ENCODE results near the gene NTN1. TPM values are rescaled to one million over a fixed set of nuclear protein-coding genes. Genes with fewer than 3 reads are reported as not detected.

Gene NTN1
- total RNA-seq, 1 experiment from 2014 or later = 17.7 TPM

DNA sequence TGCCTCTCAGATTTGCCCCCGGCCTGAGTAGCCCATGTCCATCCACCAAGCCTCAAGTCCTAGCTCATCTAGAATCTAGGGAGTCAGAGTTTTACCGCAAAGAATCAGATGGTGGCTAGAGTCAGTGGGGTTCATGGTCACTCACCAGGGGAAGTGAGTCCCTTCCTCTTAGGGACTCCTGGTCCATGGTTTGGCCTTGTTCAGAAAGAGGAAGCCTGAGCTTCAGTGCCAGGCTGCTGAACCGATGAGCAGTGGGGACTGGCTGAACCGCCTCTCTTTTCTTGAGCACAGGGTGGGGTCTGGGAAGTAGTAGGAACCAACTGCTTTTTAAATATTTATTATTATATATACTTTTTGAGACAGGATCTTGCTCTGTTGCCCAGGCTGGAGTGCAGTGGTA, 160.3 kb downstream of the NTN1 start:
- no peaks in the 10 kb centered on the region for H4K20me1 ChIP-seq (ENCODE audit: insufficient read depth)
- H3K9me3 ChIP-seq (ENCODE audit: insufficient read depth, low read depth) = no peaks in the 10 kb centered on the region
- H3K4me1 ChIP-seq (replicated peaks; ENCODE audit: insufficient read depth) = no peaks in the 10 kb centered on the region
- intact Hi-C loops (cut with micrococcal nuclease; ENCODE audit: unreplicated experiment) = no loop called here
- POLR2A ChIA-PET (ENCODE audit: unreplicated experiment) = no interaction called here
- no peaks in the 10 kb centered on the region for H3K79me2 ChIP-seq (ENCODE audit: low read depth)
- CTCF ChIA-PET = no interaction called here
- no TSS peak for BruUV-seq (replicated peaks)
- no peak overlapping the region for H2AFZ ChIP-seq
- no peaks in the 10 kb centered on the region for H3F3A ChIP-seq (ENCODE audit: insufficient read depth, low read depth)
- no peaks in the 10 kb centered on the region for H3K36me3 ChIP-seq (ENCODE audit: low read depth)
- H3K27ac ChIP-seq = no peak overlapping the region
- no peak for DNase-seq
- H3K4me3 ChIP-seq = no peak overlapping the region
- TF ChIP-seq EZH2 (IDR thresholded peaks at IDR 0.05; ENCODE audit: low read depth) = no peak
- TF ChIP-seq, protein P1, sequence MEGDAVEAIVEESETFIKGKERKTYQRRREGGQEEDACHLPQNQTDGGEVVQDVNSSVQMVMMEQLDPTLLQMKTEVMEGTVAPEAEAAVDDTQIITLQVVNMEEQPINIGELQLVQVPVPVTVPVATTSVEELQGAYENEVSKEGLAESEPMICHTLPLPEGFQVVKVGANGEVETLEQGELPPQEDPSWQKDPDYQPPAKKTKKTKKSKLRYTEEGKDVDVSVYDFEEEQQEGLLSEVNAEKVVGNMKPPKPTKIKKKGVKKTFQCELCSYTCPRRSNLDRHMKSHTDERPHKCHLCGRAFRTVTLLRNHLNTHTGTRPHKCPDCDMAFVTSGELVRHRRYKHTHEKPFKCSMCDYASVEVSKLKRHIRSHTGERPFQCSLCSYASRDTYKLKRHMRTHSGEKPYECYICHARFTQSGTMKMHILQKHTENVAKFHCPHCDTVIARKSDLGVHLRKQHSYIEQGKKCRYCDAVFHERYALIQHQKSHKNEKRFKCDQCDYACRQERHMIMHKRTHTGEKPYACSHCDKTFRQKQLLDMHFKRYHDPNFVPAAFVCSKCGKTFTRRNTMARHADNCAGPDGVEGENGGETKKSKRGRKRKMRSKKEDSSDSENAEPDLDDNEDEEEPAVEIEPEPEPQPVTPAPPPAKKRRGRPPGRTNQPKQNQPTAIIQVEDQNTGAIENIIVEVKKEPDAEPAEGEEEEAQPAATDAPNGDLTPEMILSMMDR (conservative IDR thresholded peaks at IDR 0.05) = no peak
- H3K9me2 ChIP-seq (ENCODE audit: insufficient read depth) = no peaks in the 10 kb centered on the region
- H3K4me2 ChIP-seq = no peak overlapping the region
- H3K27me3 ChIP-seq (ENCODE audit: insufficient read depth, low read depth) = no peaks in the 10 kb centered on the region

DNA sequence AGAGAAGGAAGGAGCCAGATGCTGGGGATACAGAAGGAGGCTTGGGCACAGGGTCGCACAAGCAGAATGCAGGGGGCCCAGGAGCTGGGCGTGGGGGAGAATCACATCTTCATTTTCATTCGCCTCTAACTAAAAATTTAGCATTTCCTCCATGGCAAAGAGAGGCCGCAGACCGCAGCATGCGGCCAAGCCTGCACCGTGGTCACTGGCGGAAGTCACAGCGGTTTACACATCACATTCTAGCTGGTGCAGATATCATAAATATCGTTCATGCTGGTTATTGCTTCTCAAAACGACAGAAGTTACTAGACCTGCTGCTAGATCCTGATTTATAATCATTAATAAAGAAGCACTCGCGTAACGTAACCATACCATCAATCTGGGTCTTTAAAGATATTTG, 162.0 kb downstream of the NTN1 start:
- H4K20me1 ChIP-seq (ENCODE audit: insufficient read depth) = no peaks in the 10 kb centered on the region
- no peaks in the 10 kb centered on the region for H3K36me3 ChIP-seq (ENCODE audit: low read depth)
- H3K4me3 ChIP-seq = no peak overlapping the region
- CTCF ChIA-PET = no interaction called here
- no peaks in the 10 kb centered on the region for H3K4me1 ChIP-seq (replicated peaks; ENCODE audit: insufficient read depth)
- no peaks in the 10 kb centered on the region for H3K79me2 ChIP-seq (ENCODE audit: low read depth)
- no peaks in the 10 kb centered on the region for H3K27me3 ChIP-seq (ENCODE audit: insufficient read depth, low read depth)
- no peaks in the 10 kb centered on the region for H3K9me3 ChIP-seq (ENCODE audit: insufficient read depth, low read depth)
- H3K4me2 ChIP-seq = no peak overlapping the region
- POLR2A ChIA-PET (ENCODE audit: unreplicated experiment) = interaction anchor here (0.7 kb wide), 1 partner anchor 1273 kb away, joined by 7 read pairs; no protein-coding TSS in a partner anchor
- no peaks in the 10 kb centered on the region for H3F3A ChIP-seq (ENCODE audit: insufficient read depth, low read depth)
- DNase-seq = no peak
- H3K9me2 ChIP-seq (ENCODE audit: insufficient read depth) = no peaks in the 10 kb centered on the region
- no peak for TF ChIP-seq EZH2 (IDR thresholded peaks at IDR 0.05; ENCODE audit: low read depth)
- TF ChIP-seq, protein P1 (conservative IDR thresholded peaks at IDR 0.05) = no peak
- intact Hi-C loops (cut with micrococcal nuclease; ENCODE audit: unreplicated experiment) = no loop called here
- no peak overlapping the region for H3K27ac ChIP-seq
- no TSS peak for BruUV-seq (replicated peaks)
- no peak overlapping the region for H2AFZ ChIP-seq

DNA sequence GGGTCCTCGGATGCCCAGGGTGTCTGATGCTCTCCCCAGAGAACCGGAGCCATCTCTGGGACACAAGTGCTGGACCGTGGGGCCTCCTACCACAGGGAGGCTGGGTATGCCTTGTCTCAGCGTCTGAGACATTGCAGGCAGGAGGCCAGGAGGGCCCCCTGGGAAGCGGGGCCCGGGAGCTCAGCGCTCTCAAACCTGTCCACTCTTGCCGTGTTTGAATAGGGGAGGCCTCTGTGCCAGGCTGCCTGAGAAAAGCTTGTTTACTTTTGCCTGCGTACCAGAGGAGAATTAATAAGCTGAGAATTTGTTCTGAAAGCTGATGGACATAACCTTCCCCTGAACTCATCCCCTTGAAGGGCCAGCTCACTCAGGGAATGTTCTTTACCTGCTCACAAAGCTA, 163.8 kb downstream of the NTN1 start:
- Histone ChIP-seq H3F3A (ENCODE audit: insufficient read depth, low read depth) (no peaks in the 10 kb centered on the region), H2AFZ (no peak overlapping the region), H3K4me2 (no peak overlapping the region), H3K4me1 (replicated peaks; ENCODE audit: insufficient read depth) (no peaks in the 10 kb centered on the region), H3K27me3 (ENCODE audit: insufficient read depth, low read depth) (no peaks in the 10 kb centered on the region), H3K4me3 (no peak overlapping the region), H3K9me3 (ENCODE audit: insufficient read depth, low read depth) (no peaks in the 10 kb centered on the region), H4K20me1 (ENCODE audit: insufficient read depth) (no peaks in the 10 kb centered on the region), H3K79me2 (ENCODE audit: low read depth) (no peaks in the 10 kb centered on the region), H3K9me2 (ENCODE audit: insufficient read depth) (no peaks in the 10 kb centered on the region), H3K27ac (no peak overlapping the region), H3K36me3 (ENCODE audit: low read depth) (no peaks in the 10 kb centered on the region)
- DNase-seq = no peak
- BruUV-seq (replicated peaks) = no TSS peak
- ChIA-PET CTCF (no interaction called here), POLR2A (ENCODE audit: unreplicated experiment) (no interaction called here)
- no peak for TF ChIP-seq EZH2 (IDR thresholded peaks at IDR 0.05; ENCODE audit: low read depth)
- TF ChIP-seq, protein P1 (conservative IDR thresholded peaks at IDR 0.05) = no peak
- intact Hi-C loops (cut with micrococcal nuclease; ENCODE audit: unreplicated experiment) = no loop called here

Data from PC-9 (cell line).